PC-3 (cell line): ENCODE results near the gene NOS1. TPM values are rescaled to one million over a fixed set of nuclear protein-coding genes. Genes with fewer than 3 reads are reported as not detected.

Source experiments
- ATAC-seq: fragments of 200-7000 bp; cut with Tn5 transposase; 2 replicates; pipeline ENCODE4 v1.9.1; 2020; ENCODE audit warnings: mild to moderate bottlenecking, moderate library complexity
- BruUV-seq: library from RNA; stranded (reverse); fragments of 400-500 nt; replicated peaks from 2 replicates; lab custom pipeline; 2021; lab: Mats Ljungman, UMichigan
- CTCF ChIA-PET: fragments of 300-600 bp; sonication (Branson Sonifier 250); formaldehyde crosslinking; loops from one replicate; lab custom pipeline; 2022; ENCODE audit warnings: antibody characterized with exemption; lab: Charles Lee
- POLR2A ChIA-PET: fragments of 300-600 bp; sonication (Branson Sonifier 250); formaldehyde crosslinking; loops from one replicate; lab custom pipeline; 2022; ENCODE audit warnings: antibody characterized with exemption; ENCODE audit not compliant: unreplicated experiment; lab: Charles Lee
- DNase-seq: peaks from one replicate; pipeline ENCODE4 v3.0.0-alpha.2; 2015
- H2AFZ ChIP-seq: fragments of 300-600 bp; sonication (generic); 2 replicates; pipeline ENCODE4 v1.6.0; 2016; ENCODE audit warnings: antibody characterized with exemption, low read length
- H3F3A ChIP-seq: fragments of 300-600 bp; sonication (generic); one replicate; pipeline ENCODE4 v1.6.0; 2017; ENCODE audit warnings: antibody characterized with exemption, low read length, control low read depth, mild to moderate bottlenecking; ENCODE audit not compliant: unreplicated experiment
- H3K27ac ChIP-seq: fragments of 300-600 bp; sonication (generic); 2 replicates; pipeline ENCODE4 v1.5.1; 2016; ENCODE audit warnings: mild to moderate bottlenecking, low read length
- H3K27me3 ChIP-seq: fragments of 300-600 bp; sonication (generic); 2 replicates; pipeline ENCODE4 v1.6.1; 2016; ENCODE audit warnings: low read length, mixed read lengths
- H3K36me3 ChIP-seq: fragments of 300-600 bp; sonication (generic); 2 replicates; pipeline ENCODE4 v1.6.1; 2016; ENCODE audit warnings: low read depth, mixed run types, low read length, mixed read lengths
- H3K4me1 ChIP-seq: fragments of 300-600 bp; sonication (generic); 2 replicates; pipeline ENCODE4 v1.5.1; 2016; ENCODE audit warnings: low read length; ENCODE audit not compliant: insufficient read depth
- H3K4me2 ChIP-seq: fragments of 300-600 bp; sonication (generic); 2 replicates; pipeline ENCODE4 v1.6.0; 2016; ENCODE audit warnings: low read length
- H3K4me3 ChIP-seq: fragments of 300-600 bp; sonication (generic); 2 replicates; pipeline ENCODE4 v1.5.1; 2016; ENCODE audit warnings: mild to moderate bottlenecking, low read length, mixed read lengths
- H3K79me2 ChIP-seq: fragments of 300-600 bp; sonication (generic); 2 replicates; pipeline ENCODE4 v1.6.1; 2017; ENCODE audit warnings: low read length, mixed read lengths
- H3K9ac ChIP-seq: fragments of 300-600 bp; sonication (generic); 2 replicates; pipeline ENCODE4 v1.6.0; 2016; ENCODE audit warnings: mild to moderate bottlenecking, low read length
- H3K9me2 ChIP-seq: fragments of 300-600 bp; sonication (generic); replicated peaks from 2 replicates; pipeline ENCODE4 v1.6.1; 2016; ENCODE audit warnings: mixed run types, low read length, mixed read lengths
- H3K9me3 ChIP-seq: fragments of 300-600 bp; sonication (generic); 2 replicates; pipeline ENCODE4 v1.6.1; 2016; ENCODE audit warnings: low read length, mixed read lengths
- H4K20me1 ChIP-seq: fragments of 300-600 bp; sonication (generic); 2 replicates; pipeline ENCODE4 v1.6.1; 2016; ENCODE audit warnings: low read length, mixed read lengths
- CTCF ChIP-seq: fragments of 300-600 bp; sonication (generic); conservative IDR thresholded peaks from 2 replicates; pipeline ENCODE4 v1.5.1; 2017; ENCODE audit warnings: antibody characterized with exemption, low read depth, mild to moderate bottlenecking, low read length
- EZH2 ChIP-seq: fragments of 300-600 bp; sonication (generic); IDR thresholded peaks from one replicate; pipeline ENCODE4 v1.6.1; 2017; ENCODE audit warnings: antibody characterized with exemption, mild to moderate bottlenecking, low read length; ENCODE audit not compliant: unreplicated experiment
- EZH2phosphoT487 ChIP-seq: fragments of 300-600 bp; sonication (generic); IDR thresholded peaks from 2 replicates; pipeline ENCODE4 v1.6.1; 2018; ENCODE audit warnings: mild to moderate bottlenecking, antibody characterized with exemption, low read length, borderline replicate concordance
- intact Hi-C: fragments of 100-400 bp; cut with micrococcal nuclease; formaldehyde crosslinking; loops from 2 replicates; pipeline ENCODE4 v1.9.0; 2023
- total RNA-seq: library from RNA; depleted of rRNA; stranded (reverse); fragments of >200 nt; gene quantifications from 2 replicates; pipeline ENCODE4 v1.2.3, GENCODE V29; 2014

NOS1 gene
- total RNA-seq, 1 experiment from 2014 or later: 0.11 TPM

GRCh38 chr12:117352883-117353282 is 8.5 kb downstream of the NOS1 start:
- TF ChIP-seq EZH2 (no peak), EZH2phosphoT487 (no peak), CTCF (no peak)

DNA sequence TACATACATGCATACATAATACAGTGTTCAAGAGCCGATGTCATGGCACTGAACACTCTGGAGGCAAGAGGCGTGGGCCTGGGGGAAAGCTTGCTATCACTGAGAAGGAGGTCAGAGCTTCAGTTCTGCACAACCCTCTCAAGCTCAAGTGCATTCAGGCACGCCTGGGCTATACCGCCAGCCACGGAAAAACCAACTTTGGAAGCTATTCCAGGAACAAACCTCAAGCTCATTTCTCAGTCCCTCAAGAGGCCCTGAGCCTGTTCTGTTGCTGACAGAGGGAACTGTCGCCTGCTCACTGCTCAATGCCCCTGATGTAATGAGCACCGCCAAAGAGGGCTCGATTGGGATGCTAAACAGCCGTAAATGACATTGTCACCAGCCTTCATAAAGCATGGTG is 9.2 kb downstream of the NOS1 start:
- Histone ChIP-seq H3K4me2 (no peak overlapping the region), H3K27me3 (no peaks in the 10 kb centered on the region), H3K4me3 (no peak overlapping the region), H3K9ac (no peak overlapping the region), H3K9me2 (no peaks in the 10 kb centered on the region), H4K20me1 (no peaks in the 10 kb centered on the region), H2AFZ (no peak overlapping the region), H3K9me3 (no peaks in the 10 kb centered on the region), H3K27ac (no peak overlapping the region), H3K79me2 (no peaks in the 10 kb centered on the region), H3K4me1 (peaks cover 9% of the 10 kb centered on the region), H3K36me3 (no peaks in the 10 kb centered on the region), H3F3A (no peaks in the 10 kb centered on the region)
- POLR2A ChIA-PET: no interaction called here
- CTCF ChIA-PET: interaction anchor here (0.6 kb wide), 1 partner anchor 333 kb away, joined by 4 read pairs; no protein-coding TSS in a partner anchor
- intact Hi-C loops: no loop called here
- TF ChIP-seq EZH2 (no peak), EZH2phosphoT487 (no peak), CTCF (no peak)
- BruUV-seq: no TSS peak
- ATAC-seq (no peak), DNase-seq (no peak)

More at GRCh38 chr12:117352883-117353282, 8.5 kb downstream of the NOS1 start:
- H3K4me1 ChIP-seq: peaks cover 9% of the 10 kb centered on the region
- H3K9me2 ChIP-seq: no peaks in the 10 kb centered on the region
- no peak overlapping the region for H3K27ac ChIP-seq
- CTCF ChIA-PET: no interaction called here
- intact Hi-C loops: no loop called here
- H3F3A ChIP-seq: no peaks in the 10 kb centered on the region
- POLR2A ChIA-PET: no interaction called here
- DNase-seq (no peak), ATAC-seq (no peak)
- H3K4me2 ChIP-seq: no peak overlapping the region
- H3K79me2 ChIP-seq: no peaks in the 10 kb centered on the region
- H3K9ac ChIP-seq: no peak overlapping the region
- no TSS peak for BruUV-seq
- H3K27me3 ChIP-seq: no peaks in the 10 kb centered on the region
- no peak overlapping the region for H3K4me3 ChIP-seq
- no peaks in the 10 kb centered on the region for H3K36me3 ChIP-seq
- H2AFZ ChIP-seq: no peak overlapping the region
- H3K9me3 ChIP-seq: no peaks in the 10 kb centered on the region
- H4K20me1 ChIP-seq: no peaks in the 10 kb centered on the region

DNA sequence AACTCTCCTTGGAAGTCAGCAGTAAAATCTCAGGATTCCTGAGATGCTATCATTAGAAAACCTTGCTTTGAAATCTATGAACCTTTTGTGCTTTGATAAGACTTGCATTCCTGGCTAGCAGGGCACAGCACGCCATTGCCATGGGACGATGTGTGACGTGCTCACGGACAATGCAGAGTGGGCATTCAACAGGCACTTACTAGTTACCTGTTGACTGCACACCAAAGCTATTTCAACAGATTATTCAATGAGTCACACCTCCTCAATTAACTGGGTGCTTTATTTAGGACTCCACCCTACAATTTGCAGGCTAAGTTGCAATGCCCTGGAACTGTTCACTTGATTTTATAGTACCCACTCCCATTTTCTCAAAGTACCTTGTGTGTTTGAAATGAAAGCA is 11.3 kb downstream of the NOS1 start:
- no peak overlapping the region for H3K4me2 ChIP-seq
- H3F3A ChIP-seq: no peaks in the 10 kb centered on the region
- no peak overlapping the region for H3K27ac ChIP-seq
- ATAC-seq (peak; percentile 49), DNase-seq (no peak)
- TF ChIP-seq EZH2: no peak
- no peak for TF ChIP-seq EZH2phosphoT487
- no peak for TF ChIP-seq CTCF
- peaks cover 2% of the 10 kb centered on the region; the same call in 1 of the 2 replicates for H3K4me1 ChIP-seq
- no peaks in the 10 kb centered on the region for H3K9me2 ChIP-seq
- no peaks in the 10 kb centered on the region for H3K9me3 ChIP-seq
- no peaks in the 10 kb centered on the region for H3K79me2 ChIP-seq
- no peak overlapping the region for H3K9ac ChIP-seq
- intact Hi-C loops: no loop called here
- no peaks in the 10 kb centered on the region for H3K36me3 ChIP-seq
- ChIA-PET POLR2A (no interaction called here), CTCF (no interaction called here)
- no TSS peak for BruUV-seq
- H3K27me3 ChIP-seq: no peaks in the 10 kb centered on the region
- H2AFZ ChIP-seq: no peak overlapping the region
- no peaks in the 10 kb centered on the region for H4K20me1 ChIP-seq
- H3K4me3 ChIP-seq: no peak overlapping the region
